ENCODE data around the gene TGFBRAP1.

TGFBRAP1 gene

DNA sequence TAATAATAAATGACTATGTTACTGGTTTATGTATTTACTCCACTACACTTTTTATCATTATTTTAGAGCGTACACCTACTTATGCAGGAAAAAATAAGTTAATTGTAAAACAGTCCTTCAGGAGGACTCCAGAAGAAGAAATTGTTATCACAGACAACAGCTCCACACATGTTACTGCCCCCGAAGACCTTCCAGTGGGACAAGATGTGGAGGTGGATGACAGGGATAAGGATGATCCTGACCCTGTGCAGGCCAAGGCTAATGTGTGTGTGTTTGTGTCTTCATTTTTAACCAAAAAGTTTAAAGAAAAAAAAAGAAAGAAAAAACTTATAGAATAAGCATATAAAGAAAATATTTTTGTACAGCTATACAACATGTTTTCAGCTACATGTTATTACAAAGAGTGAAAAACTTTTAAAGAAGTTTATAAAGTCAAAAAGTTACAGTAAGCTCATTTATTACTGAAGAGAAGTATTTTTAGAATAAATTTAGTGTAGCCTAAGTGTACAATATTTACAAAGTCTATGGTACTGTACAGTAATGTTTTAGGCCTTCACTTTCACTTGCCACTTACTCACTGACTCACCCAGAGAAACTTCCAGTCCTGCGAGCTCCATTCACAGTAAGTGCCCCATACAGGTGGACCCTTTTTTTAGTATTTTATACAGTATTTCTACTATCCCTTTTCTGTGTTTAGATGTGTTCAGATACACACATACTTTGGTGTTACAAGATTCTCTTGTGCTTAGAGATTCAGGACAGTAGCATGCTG, 7.5 kb downstream of the TGFBRAP1 start:
- no peak for DNase-seq (ENCODE audit: low read depth)

DNA sequence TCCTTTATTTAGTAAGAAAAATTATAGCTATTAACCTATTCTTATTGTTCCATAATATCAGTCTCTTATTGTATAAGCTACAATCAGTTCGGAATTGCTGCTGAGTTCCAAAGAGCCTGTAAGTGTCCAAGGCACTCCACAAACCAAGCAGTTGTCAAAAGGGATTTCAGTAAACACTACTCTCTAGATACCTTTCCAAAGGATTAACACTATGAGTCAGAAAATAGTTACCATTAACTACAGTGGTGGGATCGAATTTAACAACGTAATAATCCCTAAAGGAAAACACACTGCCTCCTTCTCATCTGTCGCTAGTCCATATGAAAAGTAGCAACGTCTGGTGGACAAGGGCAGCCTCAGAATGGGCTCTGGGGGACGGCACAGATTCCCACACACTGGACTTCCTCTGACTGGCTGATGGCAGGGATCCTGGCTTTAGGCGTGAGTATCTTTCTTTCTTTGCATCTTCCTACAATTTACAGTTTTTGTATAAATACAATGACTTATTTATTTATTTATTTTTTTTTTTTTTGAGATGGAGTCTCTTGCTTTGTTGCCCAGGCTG, 8.8 kb downstream of the TGFBRAP1 start:
- no peak for DNase-seq (ENCODE audit: low read depth)
- H3K4me3 ChIP-seq (ENCODE audit: low read depth, low read length) = no peak overlapping the region

More for the DNA sequence above, 7.5 kb downstream of the TGFBRAP1 start:
- H3K4me3 ChIP-seq (ENCODE audit: low read depth, low read length) = no peak overlapping the region

DNA sequence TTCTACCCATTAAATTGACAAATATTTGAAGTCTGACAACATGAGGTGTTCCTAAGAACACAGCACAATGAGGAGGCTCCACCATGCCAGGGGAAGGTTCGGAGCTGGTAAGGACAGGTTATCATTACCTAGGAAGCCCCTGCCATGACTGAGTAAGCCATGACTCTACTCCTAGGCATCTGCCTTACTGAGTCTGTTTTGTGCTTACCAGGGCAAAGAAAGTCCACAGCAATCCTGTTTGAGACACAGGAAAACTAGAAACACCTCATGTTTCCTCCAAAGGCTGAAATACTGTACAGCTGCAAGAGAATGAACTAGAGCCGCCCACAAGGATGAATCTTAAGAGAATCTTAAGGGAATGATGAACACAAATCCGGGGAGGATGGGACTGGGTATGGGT, 11.6 kb downstream of the TGFBRAP1 start:
- DNase-seq (ENCODE audit: low read depth) = no peak
- no peak overlapping the region for H3K4me3 ChIP-seq (ENCODE audit: low read depth, low read length)

DNA sequence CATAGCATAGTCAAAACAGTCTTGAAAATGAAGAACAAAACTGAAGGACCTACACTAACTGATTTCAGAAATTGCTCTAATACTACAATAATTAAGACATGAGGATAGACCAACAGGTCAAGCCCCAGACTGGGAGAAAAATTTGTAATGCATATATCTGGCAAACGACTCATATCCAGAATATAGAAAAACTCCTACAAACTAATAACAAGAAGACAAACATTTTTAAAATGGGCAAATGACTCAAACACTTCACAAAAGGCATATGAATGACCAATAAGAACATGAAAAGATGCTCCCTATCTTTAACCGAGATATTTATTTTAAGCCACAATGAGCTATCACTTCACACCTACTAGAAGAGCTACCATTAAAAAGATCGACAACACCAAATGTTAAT, 14.2 kb downstream of the TGFBRAP1 start:
- no peak for DNase-seq (ENCODE audit: low read depth)
- no peak overlapping the region for H3K4me3 ChIP-seq (ENCODE audit: low read depth, low read length)

GRCh38 chr2:105313877-105314276, 15.7 kb downstream of the TGFBRAP1 start:
- no peak for DNase-seq (ENCODE audit: low read depth)
- H3K4me3 ChIP-seq (ENCODE audit: low read depth, low read length) = no peak overlapping the region

GRCh38 chr2:105309147-105309545, 20.4 kb downstream of the TGFBRAP1 start:
- H3K4me3 ChIP-seq (ENCODE audit: low read depth, low read length) = no peak overlapping the region
- no peak for DNase-seq (ENCODE audit: low read depth)

GRCh38 chr2:105308382-105309146, 21.0 kb downstream of the TGFBRAP1 start:
- no peak overlapping the region for H3K4me3 ChIP-seq (ENCODE audit: low read depth, low read length)
- no peak for DNase-seq (ENCODE audit: low read depth)

GRCh38 chr2:105307962-105308361, 21.6 kb downstream of the TGFBRAP1 start:
- H3K4me3 ChIP-seq (ENCODE audit: low read depth, low read length) = no peak overlapping the region
- DNase-seq (ENCODE audit: low read depth) = no peak

GRCh38 chr2:105307550-105307949, 22.0 kb downstream of the TGFBRAP1 start:
- no peak overlapping the region for H3K4me3 ChIP-seq (ENCODE audit: low read depth, low read length)
- DNase-seq (ENCODE audit: low read depth) = no peak

GRCh38 chr2:105307146-105307545, 22.4 kb downstream of the TGFBRAP1 start:
- H3K4me3 ChIP-seq (ENCODE audit: low read depth, low read length) = no peak overlapping the region
- no peak for DNase-seq (ENCODE audit: low read depth)

DNA sequence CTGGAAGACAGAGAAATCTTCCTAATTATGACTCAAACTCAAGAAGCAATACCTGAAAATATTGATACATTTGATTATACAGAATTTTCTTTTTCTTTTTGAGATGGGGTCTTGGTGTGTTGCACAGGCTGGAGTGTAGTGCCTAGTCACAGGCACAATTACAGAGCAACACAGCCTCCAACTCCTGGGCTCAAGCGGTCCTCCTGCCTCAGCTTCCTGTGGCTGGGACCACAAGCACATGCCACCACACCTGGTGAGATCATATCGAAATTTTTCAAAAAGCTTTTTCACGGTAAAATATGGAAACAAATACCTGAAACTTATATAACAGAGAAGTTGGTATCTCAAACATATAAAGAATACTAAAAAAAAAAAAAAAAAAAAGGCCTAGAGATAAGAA, 27.9 kb downstream of the TGFBRAP1 start:
- no peak overlapping the region for H3K4me3 ChIP-seq (ENCODE audit: low read depth, low read length)
- DNase-seq (ENCODE audit: low read depth) = no peak

DNA sequence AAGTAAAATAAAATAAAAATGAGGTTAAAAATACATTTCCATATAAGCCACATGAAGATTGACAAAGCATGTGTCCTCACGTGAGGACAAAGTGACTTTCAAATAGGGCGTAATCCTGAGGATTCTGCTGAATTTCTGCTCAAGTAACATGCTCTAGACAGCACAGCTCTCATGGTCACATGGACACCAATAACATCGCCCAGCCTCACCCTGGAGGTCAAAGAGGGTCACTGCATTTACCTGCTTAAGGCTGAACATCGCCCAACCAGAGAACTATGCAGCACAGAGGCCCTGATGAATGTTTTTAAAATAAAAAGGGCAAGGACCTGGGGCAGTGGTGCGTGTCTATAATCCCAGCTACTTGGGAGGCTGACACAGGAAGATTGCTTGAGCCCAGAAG, 30.2 kb downstream of the TGFBRAP1 start:
- DNase-seq (ENCODE audit: low read depth) = no peak
- H3K4me3 ChIP-seq (ENCODE audit: low read depth, low read length) = no peak overlapping the region

GRCh38 chr2:105298017-105298416, 31.5 kb downstream of the TGFBRAP1 start:
- no peak overlapping the region for H3K4me3 ChIP-seq (ENCODE audit: low read depth, low read length)
- no peak for DNase-seq (ENCODE audit: low read depth)

GRCh38 chr2:105297216-105297615, 32.3 kb downstream of the TGFBRAP1 start:
- no peak for DNase-seq (ENCODE audit: low read depth)
- no peak overlapping the region for H3K4me3 ChIP-seq (ENCODE audit: low read depth, low read length)

- no peak for DNase-seq (ENCODE audit: low read depth)
- no peak overlapping the region for H3K4me3 ChIP-seq (ENCODE audit: low read depth, low read length)
These were observed 33.4 kb downstream of the TGFBRAP1 start for GRCh38 chr2:105296017-105296611.

- DNase-seq (ENCODE audit: low read depth) = peak; percentile 48
- H3K4me3 ChIP-seq (ENCODE audit: low read depth, low read length) = no peak overlapping the region
These were observed 34.6 kb downstream of the TGFBRAP1 start for GRCh38 chr2:105294844-105295481.

DNA sequence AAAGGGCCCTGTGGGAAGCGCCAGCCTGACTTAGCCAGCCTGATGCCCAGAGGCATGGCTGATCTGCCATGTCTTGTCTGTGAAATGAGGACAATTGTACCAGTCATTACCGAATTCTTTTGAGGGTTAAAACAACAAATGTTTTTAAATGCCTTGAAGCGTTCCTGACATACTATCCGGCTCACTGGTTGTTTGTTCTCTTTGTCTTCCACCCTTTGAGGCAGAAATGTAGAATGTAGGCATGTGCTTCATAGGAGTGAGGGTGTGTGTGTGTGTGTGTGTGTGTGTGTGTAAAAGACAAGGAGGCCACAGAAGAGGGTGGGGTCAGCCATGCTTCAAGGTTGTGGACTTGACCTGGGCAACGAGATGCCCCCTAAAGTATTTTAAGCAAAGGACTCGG, 35.5 kb downstream of the TGFBRAP1 start:
- no peak for DNase-seq (ENCODE audit: low read depth)
- H3K4me3 ChIP-seq (ENCODE audit: low read depth, low read length) = no peak overlapping the region

DNA sequence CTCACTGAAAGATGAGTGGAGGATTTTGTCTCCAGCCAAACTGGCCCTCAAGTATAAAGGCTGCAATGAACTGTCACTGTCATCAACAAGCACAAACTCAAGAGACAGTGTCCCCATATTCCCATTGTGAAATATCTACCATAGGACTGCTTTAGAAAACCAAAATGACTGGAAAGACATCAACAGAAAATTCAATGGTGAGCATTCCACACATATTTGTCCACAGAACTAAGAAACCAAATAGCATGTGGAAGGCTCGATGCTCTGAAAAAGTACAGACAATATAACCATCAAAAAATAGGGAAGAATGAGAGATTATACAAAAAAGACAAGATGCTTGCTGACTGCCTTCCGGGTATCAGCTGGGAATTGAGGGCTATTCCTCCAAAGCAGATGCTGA, 37.6 kb downstream of the TGFBRAP1 start:
- H3K4me3 ChIP-seq (ENCODE audit: low read depth, low read length) = no peak overlapping the region
- no peak for DNase-seq (ENCODE audit: low read depth)

- H3K4me3 ChIP-seq (ENCODE audit: low read depth, low read length) = no peak overlapping the region
- no peak for DNase-seq (ENCODE audit: low read depth)
These were observed 38.4 kb downstream of the TGFBRAP1 start for GRCh38 chr2:105290981-105291660.

Data from skeletal muscle cell (primary cell).